ENCODE measurements around the gene TAF1.

DNA sequence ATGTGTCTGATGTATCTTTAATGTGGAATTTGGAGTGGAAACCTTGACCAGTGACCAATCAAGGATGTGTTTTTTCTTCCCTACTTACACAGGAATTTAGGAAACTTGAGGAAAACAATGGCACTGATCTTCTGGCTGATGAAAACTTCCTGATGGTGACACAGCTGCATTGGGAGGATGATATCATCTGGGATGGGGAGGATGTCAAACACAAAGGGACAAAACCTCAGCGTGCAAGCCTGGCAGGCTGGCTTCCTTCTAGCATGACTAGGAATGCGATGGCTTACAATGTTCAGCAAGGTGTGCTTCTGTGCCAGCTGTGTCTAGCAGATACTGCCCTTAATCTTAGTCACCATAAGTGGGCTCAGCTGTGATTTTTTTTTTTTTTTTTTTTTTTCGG lies 12.6 kb downstream of the TAF1 start:
- TF ChIP-seq, protein P1, sequence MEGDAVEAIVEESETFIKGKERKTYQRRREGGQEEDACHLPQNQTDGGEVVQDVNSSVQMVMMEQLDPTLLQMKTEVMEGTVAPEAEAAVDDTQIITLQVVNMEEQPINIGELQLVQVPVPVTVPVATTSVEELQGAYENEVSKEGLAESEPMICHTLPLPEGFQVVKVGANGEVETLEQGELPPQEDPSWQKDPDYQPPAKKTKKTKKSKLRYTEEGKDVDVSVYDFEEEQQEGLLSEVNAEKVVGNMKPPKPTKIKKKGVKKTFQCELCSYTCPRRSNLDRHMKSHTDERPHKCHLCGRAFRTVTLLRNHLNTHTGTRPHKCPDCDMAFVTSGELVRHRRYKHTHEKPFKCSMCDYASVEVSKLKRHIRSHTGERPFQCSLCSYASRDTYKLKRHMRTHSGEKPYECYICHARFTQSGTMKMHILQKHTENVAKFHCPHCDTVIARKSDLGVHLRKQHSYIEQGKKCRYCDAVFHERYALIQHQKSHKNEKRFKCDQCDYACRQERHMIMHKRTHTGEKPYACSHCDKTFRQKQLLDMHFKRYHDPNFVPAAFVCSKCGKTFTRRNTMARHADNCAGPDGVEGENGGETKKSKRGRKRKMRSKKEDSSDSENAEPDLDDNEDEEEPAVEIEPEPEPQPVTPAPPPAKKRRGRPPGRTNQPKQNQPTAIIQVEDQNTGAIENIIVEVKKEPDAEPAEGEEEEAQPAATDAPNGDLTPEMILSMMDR (optimal IDR thresholded peaks at IDR 0.05 in 1 of 3, IDR thresholded peaks at IDR 0.05 in 1 of 3, conservative IDR thresholded peaks at IDR 0.05 in 1 of 3; ENCODE audit: extremely low read depth in 1 of 3, insufficient read depth in 2 of 3, low read length in 3 of 3), result no peak
- TF ChIP-seq EZH2 (IDR thresholded peaks at IDR 0.05; ENCODE audit: low read length), result no peak
